IMR-90 (cell line): ENCODE measurements around the gene NAV2.

ENCODE experiments used
- BHLHE40 ChIP-seq: fragments of 150-350 bp; IDR thresholded peaks from 2 replicates; pipeline ENCODE4 v1.6.1; 2016; ENCODE audit warnings: mild to moderate bottlenecking, low read depth, low read length
- CEBPB ChIP-seq: IDR thresholded peaks from 2 replicates; pipeline ENCODE4 v1.6.1; 2012; ENCODE audit warnings: low read depth, low read length, improper control_type of control experiment
- CHD1 ChIP-seq: IDR thresholded peaks from 2 replicates; pipeline ENCODE4 v1.6.1; 2012; ENCODE audit warnings: low read depth, low read length, improper control_type of control experiment
- CTCF ChIP-seq: conservative IDR thresholded peaks from 2 replicates; pipeline ENCODE4 v1.5.1; 2012; ENCODE audit warnings: mild to moderate bottlenecking, low read depth, low read length, improper control_type of control experiment
- MAFK ChIP-seq: IDR thresholded peaks from 2 replicates; pipeline ENCODE4 v1.6.1; 2012; ENCODE audit warnings: low read depth, low read length, improper control_type of control experiment
- MXI1 ChIP-seq: IDR thresholded peaks from 2 replicates; pipeline ENCODE4 v1.6.1; 2012; ENCODE audit warnings: low read depth, mild to moderate bottlenecking, low read length, moderate library complexity, borderline replicate concordance
- NFE2L2 ChIP-seq: fragments of 150-350 bp; IDR thresholded peaks from 2 replicates; pipeline ENCODE4 v1.6.1; 2016; ENCODE audit warnings: low read depth, mild to moderate bottlenecking, low read length
- POLR2A ChIP-seq: IDR thresholded peaks from 2 replicates; pipeline ENCODE4 v1.6.1; 2012; ENCODE audit warnings: mild to moderate bottlenecking, low read depth, low read length
- SMC3 ChIP-seq: fragments of 150-350 bp; IDR thresholded peaks from 2 replicates; pipeline ENCODE4 v1.6.1; 2016; ENCODE audit warnings: low read depth, mild to moderate bottlenecking, antibody characterized with exemption, low read length, moderate library complexity
- USF2 ChIP-seq: fragments of 150-350 bp; IDR thresholded peaks from 2 replicates; pipeline ENCODE4 v1.6.1; 2017; ENCODE audit warnings: mild to moderate bottlenecking, antibody characterized with exemption, low read length, low read depth

- TF ChIP-seq MAFK = no peak
- no peak for TF ChIP-seq NFE2L2
- no peak for TF ChIP-seq SMC3
- TF ChIP-seq POLR2A = no peak
- no peak for TF ChIP-seq CTCF
- no peak for TF ChIP-seq USF2
- no peak for TF ChIP-seq BHLHE40
- TF ChIP-seq CEBPB = no peak
- no peak for TF ChIP-seq CHD1
- no peak for TF ChIP-seq MXI1
These were observed 68.7 kb downstream of the NAV2 start for GRCh38 chr11:19781351-19781750.
